HepG2 (cell line): Measurements from ENCODE around the gene NF2. TPM values are rescaled to one million over a fixed set of nuclear protein-coding genes. Genes with fewer than 3 reads are reported as not detected.

Source experiments
- ATAC-seq: fragments of 200-7000 bp; cut with Tn5 transposase; 3 replicates; pipeline ENCODE4 v1.9.1; 2020; ENCODE audit warnings: mild to moderate bottlenecking, moderate library complexity
- BruUV-seq: library from RNA; stranded (reverse); fragments of 400-500 nt; replicated peaks from 2 replicates; lab custom pipeline; 2021; lab: Mats Ljungman, UMichigan
- CTCF ChIA-PET: fragments of 300-600 bp; formaldehyde crosslinking; extraction: SDS; loops from one replicate; lab custom pipeline; 2021; ENCODE audit warnings: low total read pairs, inconsistent platforms, low intra/inter-chr PET ratio; lab: Yijun Ruan, JAX
- POLR2A ChIA-PET: fragments of 350-600 bp; sonication (Branson Sonifier 250); formaldehyde crosslinking; loops from one replicate; lab custom pipeline; 2020; ENCODE audit warnings: antibody characterized with exemption, inconsistent platforms; lab: Yijun Ruan, JAX
- DNase-seq: peaks from one replicate; pipeline ENCODE4 v3.0.0-alpha.2; 2015; ENCODE audit warnings: low spot score
- FAIRE-seq: peaks from 3 replicates; lab custom pipeline; 2011; peaks lifted over from hg19 to GRCh38; lab: Jason Lieb, UNC
- H2AFZ ChIP-seq: one replicate; pipeline ENCODE4 v1.6.1; 2011; ENCODE audit warnings: low read length, inconsistent platforms
- H3K27ac ChIP-seq: fragments of 300-600 bp; 3 replicates; pipeline ENCODE4 v1.8.0; 2011; ENCODE audit warnings: mixed run types, mild to moderate bottlenecking, mixed read lengths, low read length, inconsistent platforms; ENCODE audit not compliant: insufficient read depth; ENCODE audit errors: extremely low read length
- H3K27me3 ChIP-seq, 2 experiments: fragments of 200-600 bp in 1 of 2; 2 replicates in 1 of 2; 3 replicates in 1 of 2; pipeline versions ENCODE4 v1.6.0 to v1.8.0; 2011; ENCODE audit warnings: low read length in 2 of 2, mild to moderate bottlenecking in 2 of 2, moderate library complexity in 2 of 2, inconsistent platforms in 1 of 2; ENCODE audit not compliant: insufficient read depth in 2 of 2, control insufficient read depth in 1 of 2
- H3K36me3 ChIP-seq, 2 experiments: fragments of 200-600 bp in 1 of 2; replicated peaks in 1 of 2; 2 replicates in 1 of 2; 3 replicates in 1 of 2; pipeline versions ENCODE4 v1.5.1 to v1.8.0; 2011; ENCODE audit warnings: low read length in 2 of 2, inconsistent platforms in 1 of 2; ENCODE audit not compliant: insufficient read depth in 2 of 2, control insufficient read depth in 1 of 2
- H3K4me1 ChIP-seq: 2 replicates; pipeline ENCODE4 v1.5.1; 2012; ENCODE audit warnings: low read length, inconsistent platforms; ENCODE audit not compliant: insufficient read depth
- H3K4me2 ChIP-seq: 2 replicates; pipeline ENCODE4 v1.6.0; 2011; ENCODE audit warnings: low read depth, low read length, inconsistent platforms
- H3K4me3 ChIP-seq, 3 experiments: fragments of 200-600 bp in 1 of 3; sonication (generic), shearing (Covaris generic) in 1 of 3; replicated peaks in 1 of 3; 2 replicates each; pipeline ENCODE4 v1.5.1; 2011 to 2016; ENCODE audit warnings: low read length in 3 of 3, inconsistent platforms in 2 of 3, low read depth in 2 of 3, mild to moderate bottlenecking in 2 of 3, control low read depth in 1 of 3, mixed read lengths in 1 of 3; ENCODE audit not compliant: insufficient read depth in 1 of 3
- H3K79me2 ChIP-seq: one replicate; pipeline ENCODE4 v1.6.1; 2011; ENCODE audit warnings: low read length, inconsistent platforms; ENCODE audit not compliant: insufficient read depth
- H3K9ac ChIP-seq: 2 replicates; pipeline ENCODE4 v1.6.0; 2011; ENCODE audit warnings: mild to moderate bottlenecking, low read depth, low read length, inconsistent platforms; ENCODE audit not compliant: insufficient read depth
- H3K9me3 ChIP-seq: 2 replicates; pipeline ENCODE4 v1.5.1; 2012; ENCODE audit warnings: mild to moderate bottlenecking, low read length
- H4K20me1 ChIP-seq: 2 replicates; pipeline ENCODE4 v1.6.0; 2011; ENCODE audit warnings: inconsistent platforms, mild to moderate bottlenecking, low read length, moderate library complexity; ENCODE audit not compliant: insufficient read depth
- ATF2 ChIP-seq: sonication (generic); formaldehyde crosslinking; IDR thresholded peaks from 2 replicates; pipeline ENCODE4 v1.4.0; 2020; ENCODE audit warnings: missing genetic modification reagents
- ATF6 ChIP-seq: sonication (generic); formaldehyde crosslinking; conservative IDR thresholded peaks from 2 replicates; pipeline ENCODE4 v1.4.0; 2020; ENCODE audit warnings: missing genetic modification reagents
- KLF9 ChIP-seq: IDR thresholded peaks from 2 replicates; pipeline ENCODE4 v1.6.1; 2016; ENCODE audit warnings: low read depth
- ZNF703 ChIP-seq: sonication (generic); formaldehyde crosslinking; IDR thresholded peaks from 2 replicates; pipeline ENCODE4 v1.5.1; 2020; ENCODE audit warnings: missing genetic modification reagents, mild to moderate bottlenecking, moderate library complexity, borderline replicate concordance
- ZNF788 ChIP-seq: sonication (generic); formaldehyde crosslinking; IDR thresholded peaks from 2 replicates; pipeline ENCODE4 v1.5.0; 2020; ENCODE audit warnings: mild to moderate bottlenecking, missing genetic modification reagents, borderline replicate concordance
- WGBS: methylation state at CpG from one replicate; pipeline ENCODE4 v1.1.6; 2017; ENCODE audit warnings: low lambda C conversion rate; 5-methylcytosine and 5-hydroxymethylcytosine counted together
- in situ Hi-C: cut with HindIII; loops from 2 replicates; pipeline ENCODE4 v1.10.0; 2017; ENCODE audit warnings: low pct_unique_long_range_greater_than_20kb; ENCODE audit not compliant: extremely low pct_ligation_motif_present
- intact Hi-C: fragments of 100-400 bp; cut with micrococcal nuclease; formaldehyde crosslinking; loops from one replicate; pipeline ENCODE4 v1.10.0; 2022; ENCODE audit not compliant: unreplicated experiment
- polyA plus RNA-seq, 8 experiments: library from polyadenylated mRNA; depleted of rRNA in 3 of 8; stranded (reverse) in 7 of 8; unstranded in 1 of 8; fragments of >200 nt; fragmentation: Illumina TruSeq in 4 of 8; extraction: Trizol in 4 of 8; gene quantifications; 2 replicates each; pipeline versions ENCODE4 v1.2.1 to v1.2.3, GENCODE V29; 2011 to 2016; ENCODE audit warnings: low read depth in 4 of 8, missing spikeins in 1 of 8, mixed read lengths in 1 of 8; ENCODE audit not compliant: insufficient read depth in 1 of 8
- total RNA-seq, 5 experiments: library from RNA; depleted of rRNA; stranded (reverse); fragments of >200 nt; fragmentation: Illumina TruSeq; extraction: Trizol; gene quantifications; 2 replicates each; pipeline ENCODE4 v1.2.3, GENCODE V29; 2016; ENCODE audit warnings: low read depth in 1 of 5
- TF ChIP-seq, protein P1 (sequence below): sonication (generic); formaldehyde crosslinking; IDR thresholded peaks from 2 replicates; pipeline ENCODE4 v1.5.0; 2020; ENCODE audit warnings: missing genetic modification reagents

NF2 gene
- total and polyA plus RNA-seq, 2 of the 13 experiments (the other 11 are each of a cell fraction or from before 2014, with no cell fraction given) = 9.3 to 33.3 TPM

GRCh38 chr22:29581799-29582198 is 21.6 kb upstream of the NF2 start:
- Histone ChIP-seq H3K79me2 (peaks cover 10% of the 10 kb centered on the region), H3K9ac (no peak overlapping the region), H2AFZ (no peak overlapping the region), H3K27me3 (no peaks in the 10 kb centered on the region; a peak in 1 of 5 replicates), H3K4me2 (peak overlapping the region; percentile 88), H3K27ac (peak overlapping the region; percentile 99), H3K9me3 (no peaks in the 10 kb centered on the region), H3K4me3 (0 out of 6 replicates have a peak overlapping the region, but pooled peaks of 1 of the 3 experiments have one; percentile 19), H3K36me3 (peaks cover 1 to 8% of the 10 kb centered on the region in 2 experiments; a peak in 2 of 5 replicates), H3K4me1 (peaks cover 70% of the 10 kb centered on the region), H4K20me1 (no peaks in the 10 kb centered on the region)
- ChIA-PET POLR2A (interaction anchor here (0.7 to 3.0 kb wide), 4 partner anchors 13 to 45 kb away, joined by 3 to 95 read pairs (median 12); partner anchors contain the start of gene THOC5), CTCF (no interaction called here)
- DNase-seq (no peak), ATAC-seq (no peak), FAIRE-seq (no peak)
- in situ Hi-C loops = no loop called here
- no TSS peak for BruUV-seq
- intact Hi-C loops = no loop called here
- TF ChIP-seq ZNF788 (CRISPR knock-in tag) (no peak), KLF9 (CRISPR knock-in tag) (no peak), ZNF703 (CRISPR knock-in tag) (0 out of 2 replicates have a peak, but pooled peaks have one; percentile 11), ATF6 (no peak), ATF2 (CRISPR knock-in tag) (no peak)
- TF ChIP-seq, protein P1, sequence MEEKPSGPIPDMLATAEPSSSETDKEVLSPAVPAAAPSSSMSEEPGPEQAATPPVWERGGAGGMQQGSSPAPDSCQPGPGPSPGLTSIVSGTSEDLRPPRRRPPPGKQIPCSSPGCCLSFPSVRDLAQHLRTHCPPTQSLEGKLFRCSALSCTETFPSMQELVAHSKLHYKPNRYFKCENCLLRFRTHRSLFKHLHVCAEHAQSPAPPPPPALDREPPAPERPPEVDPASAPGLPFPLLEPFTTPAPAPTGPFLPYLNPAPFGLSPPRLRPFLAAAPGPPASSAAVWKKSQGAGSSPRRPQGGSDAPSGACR = no peak
- WGBS = 87% methylated on average over 12 of the region's 12 CpGs
